HCT116 (cell line): Measurements from ENCODE around the gene FOXR1.

Source experiments
- EZH2phosphoT487 ChIP-seq: fragments of 200-600 bp; IDR thresholded peaks from 2 replicates; pipeline ENCODE4 v1.6.1; 2018; ENCODE audit warnings: antibody characterized with exemption, borderline replicate concordance
- POLR2A ChIP-seq: IDR thresholded peaks from 2 replicates; pipeline ENCODE4 v1.7.0; 2011; ENCODE audit warnings: borderline replicate concordance; ENCODE audit not compliant: insufficient read depth, insufficient read length; ENCODE audit errors: extremely low read depth
- TF ChIP-seq, protein P1 (sequence below): IDR thresholded peaks from 2 replicates; pipeline ENCODE4 v1.6.1; 2012

DNA sequence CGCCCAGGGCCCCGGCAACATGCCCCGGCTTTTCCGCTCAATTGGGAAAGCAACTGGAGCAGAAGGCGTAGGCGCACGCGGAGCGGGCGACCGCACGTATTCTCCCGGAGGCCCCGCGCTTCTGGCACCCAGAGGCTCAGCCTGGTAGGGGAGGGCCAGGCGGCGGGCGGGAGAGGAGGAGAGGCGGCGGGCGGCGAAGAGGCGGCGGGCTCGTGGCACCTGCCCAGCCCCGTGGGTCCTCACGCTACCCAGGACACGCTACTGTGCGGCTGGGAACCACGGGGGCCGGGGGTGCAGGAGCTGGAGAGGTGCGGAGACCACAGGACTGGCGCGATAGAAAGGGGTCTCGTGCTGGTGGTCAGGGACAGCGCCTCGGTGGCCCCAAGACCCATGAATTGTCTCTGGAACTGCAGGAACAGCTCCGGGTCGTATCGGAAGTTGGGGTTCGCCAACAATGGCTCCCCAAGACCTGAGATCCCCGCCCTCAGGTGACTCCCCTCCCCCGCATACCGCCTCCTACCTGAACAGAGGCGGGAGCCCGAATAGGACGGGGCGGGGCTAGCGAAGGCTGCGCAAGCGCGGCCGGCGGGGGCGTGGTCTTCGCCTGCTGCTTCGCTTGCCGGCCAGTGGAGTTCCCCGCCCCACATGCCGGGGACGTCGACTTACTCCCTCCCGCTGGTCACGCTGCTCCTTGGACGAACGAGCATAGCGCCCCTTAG, 58.9 kb downstream of the FOXR1 start, which contains the start of gene SLC37A4:
- TF ChIP-seq, protein P1, sequence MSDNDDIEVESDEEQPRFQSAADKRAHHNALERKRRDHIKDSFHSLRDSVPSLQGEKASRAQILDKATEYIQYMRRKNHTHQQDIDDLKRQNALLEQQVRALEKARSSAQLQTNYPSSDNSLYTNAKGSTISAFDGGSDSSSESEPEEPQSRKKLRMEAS: peak; percentile 100
- no peak for TF ChIP-seq EZH2phosphoT487
- TF ChIP-seq POLR2A: peak; percentile 74
